Suprapubic skin (tissue), 3 donors: ENCODE results near the gene TEP1.

Experiments used
- POLR2AphosphoS5 ChIP-seq, 3 donors: sonication (generic); formaldehyde crosslinking; IDR thresholded peaks; one replicate each; pipeline ENCODE4 v1.6.1; 2017; ENCODE audit warnings: antibody characterized with exemption in 3 of 3
- TF ChIP-seq, protein P1 (sequence below), 2 donors: fragments of 200-600 bp in 1 of 2; fragments of 450-650 bp in 1 of 2; sonication (generic) in 1 of 2; IDR thresholded peaks; one replicate each; pipeline ENCODE4 v1.5.1; 2016 to 2019; ENCODE audit warnings: antibody characterized with exemption in 2 of 2, mild to moderate bottlenecking in 1 of 2, moderate library complexity in 1 of 2

GRCh38 chr14:20417250-20418186 is 4.2 kb upstream of the TEP1 start:
- TF ChIP-seq, protein P1, sequence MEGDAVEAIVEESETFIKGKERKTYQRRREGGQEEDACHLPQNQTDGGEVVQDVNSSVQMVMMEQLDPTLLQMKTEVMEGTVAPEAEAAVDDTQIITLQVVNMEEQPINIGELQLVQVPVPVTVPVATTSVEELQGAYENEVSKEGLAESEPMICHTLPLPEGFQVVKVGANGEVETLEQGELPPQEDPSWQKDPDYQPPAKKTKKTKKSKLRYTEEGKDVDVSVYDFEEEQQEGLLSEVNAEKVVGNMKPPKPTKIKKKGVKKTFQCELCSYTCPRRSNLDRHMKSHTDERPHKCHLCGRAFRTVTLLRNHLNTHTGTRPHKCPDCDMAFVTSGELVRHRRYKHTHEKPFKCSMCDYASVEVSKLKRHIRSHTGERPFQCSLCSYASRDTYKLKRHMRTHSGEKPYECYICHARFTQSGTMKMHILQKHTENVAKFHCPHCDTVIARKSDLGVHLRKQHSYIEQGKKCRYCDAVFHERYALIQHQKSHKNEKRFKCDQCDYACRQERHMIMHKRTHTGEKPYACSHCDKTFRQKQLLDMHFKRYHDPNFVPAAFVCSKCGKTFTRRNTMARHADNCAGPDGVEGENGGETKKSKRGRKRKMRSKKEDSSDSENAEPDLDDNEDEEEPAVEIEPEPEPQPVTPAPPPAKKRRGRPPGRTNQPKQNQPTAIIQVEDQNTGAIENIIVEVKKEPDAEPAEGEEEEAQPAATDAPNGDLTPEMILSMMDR (IDR thresholded peaks at IDR 0.05), result no peak
- TF ChIP-seq POLR2AphosphoS5 (IDR thresholded peaks at IDR 0.05), result no peak
